Measurements from ENCODE around the gene SPAG6. TPM values are rescaled to one million over a fixed set of nuclear protein-coding genes. Genes with fewer than 3 reads are reported as not detected.

Gene SPAG6
- total RNA-seq, 2 experiments from 2014 or later = not detected

DNA sequence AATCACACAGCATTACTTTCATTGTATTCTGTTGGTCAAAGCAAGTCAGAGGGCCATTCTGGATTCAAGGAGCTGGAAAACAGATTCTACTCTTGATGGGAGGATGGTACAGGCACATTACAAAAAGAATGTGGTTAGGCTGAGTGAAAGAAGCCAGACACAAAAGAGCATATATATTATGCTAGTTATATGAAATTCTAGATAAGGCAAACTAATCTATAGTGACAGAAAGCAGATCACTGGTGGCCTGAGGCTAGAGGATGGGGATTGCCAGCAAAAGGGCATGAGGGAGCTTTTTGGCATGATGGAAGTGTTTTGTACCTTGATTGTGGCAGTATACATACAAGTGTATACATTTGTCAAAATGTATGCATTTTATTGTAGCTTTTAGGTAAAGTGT lies 96.8 kb downstream of the SPAG6 start:
- intact Hi-C loops (cut with DNase I, micrococcal nuclease) = no loop called here
- Mint-ChIP-seq H3K4me3 (no peak overlapping the region), H3K36me3 (ENCODE audit: low read depth) (peaks cover 9% of the 10 kb centered on the region), H3K27me3 (peaks cover 20% of the 10 kb centered on the region), H3K9me3 (no peaks in the 10 kb centered on the region), H3K4me1 (ENCODE audit: low read depth) (peaks cover 38% of the 10 kb centered on the region), H3K27ac (no peak overlapping the region)
- Histone ChIP-seq H3K9me3 (ENCODE audit: control insufficient read depth in 1 of 2, insufficient read depth in 1 of 2, low read length in 2 of 2) (no peaks in the 10 kb centered on the region), H3K36me3 (ENCODE audit: insufficient read depth, low read length) (no peaks in the 10 kb centered on the region), H3K4me3 (ENCODE audit: low read length) (no peak overlapping the region), H3K4me1 (ENCODE audit: insufficient read depth, low read length) (peaks cover 15% of the 10 kb centered on the region), H3K27me3 (ENCODE audit: control insufficient read depth in 1 of 2, insufficient read depth in 2 of 2, low read length in 2 of 2) (no peaks in the 10 kb centered on the region), H3K27ac (ENCODE audit: low read depth in 1 of 2, low read length in 2 of 2) (no peak overlapping the region)
- no peak for ATAC-seq (ENCODE audit: poor library complexity)
- ChIA-PET CTCF (no interaction called here), POLR2A (interaction anchor here (0.6 kb wide), 1 partner anchor 116 kb away, joined by 3 read pairs; no protein-coding TSS in a partner anchor)
- no peak for TF ChIP-seq CTCF (IDR thresholded peaks at IDR 0.05)
- DNase-seq = no peak

GRCh38 chr10:22442468-22442867 lies 97.2 kb downstream of the SPAG6 start:
- H3K27ac Mint-ChIP-seq = no peak overlapping the region
- no peaks in the 10 kb centered on the region for H3K27me3 ChIP-seq (ENCODE audit: control insufficient read depth in 1 of 2, insufficient read depth in 2 of 2, low read length in 2 of 2)
- H3K4me1 ChIP-seq (ENCODE audit: insufficient read depth, low read length) = peaks cover 15% of the 10 kb centered on the region
- H3K27me3 Mint-ChIP-seq = peaks cover 20% of the 10 kb centered on the region
- H3K4me3 Mint-ChIP-seq = no peak overlapping the region
- H3K4me1 Mint-ChIP-seq (ENCODE audit: low read depth) = peaks cover 36% of the 10 kb centered on the region
- CTCF ChIA-PET = no interaction called here
- peaks cover 5% of the 10 kb centered on the region for H3K36me3 Mint-ChIP-seq (ENCODE audit: low read depth)
- no peak overlapping the region for H3K27ac ChIP-seq (ENCODE audit: low read depth in 1 of 2, low read length in 2 of 2)
- no peaks in the 10 kb centered on the region for H3K9me3 ChIP-seq (ENCODE audit: control insufficient read depth in 1 of 2, insufficient read depth in 1 of 2, low read length in 2 of 2)
- DNase-seq = no peak
- POLR2A ChIA-PET = interaction anchor here (0.6 kb wide), 1 partner anchor 117 kb away, joined by 3 read pairs; no protein-coding TSS in a partner anchor
- intact Hi-C loops (cut with DNase I, micrococcal nuclease) = no loop called here
- H3K36me3 ChIP-seq (ENCODE audit: insufficient read depth, low read length) = no peaks in the 10 kb centered on the region
- no peak for ATAC-seq (ENCODE audit: poor library complexity)
- no peak overlapping the region for H3K4me3 ChIP-seq (ENCODE audit: low read length)
- no peaks in the 10 kb centered on the region for H3K9me3 Mint-ChIP-seq
- no peak for TF ChIP-seq CTCF (IDR thresholded peaks at IDR 0.05)

GRCh38 chr10:22443175-22443901 lies 98.0 kb downstream of the SPAG6 start:
- peaks cover 23% of the 10 kb centered on the region for H3K27me3 Mint-ChIP-seq
- no peak overlapping the region for H3K4me3 ChIP-seq (ENCODE audit: low read length)
- ChIA-PET CTCF (interaction anchor here (0.8 kb wide), 1 partner anchor 93 kb away, joined by 3 read pairs; no protein-coding TSS in a partner anchor), POLR2A (no interaction called here)
- H3K4me1 Mint-ChIP-seq (ENCODE audit: low read depth) = peaks cover 28% of the 10 kb centered on the region
- TF ChIP-seq CTCF (IDR thresholded peaks at IDR 0.05) = no peak
- ATAC-seq (ENCODE audit: poor library complexity) (no peak), DNase-seq (no peak)
- no peaks in the 10 kb centered on the region for H3K27me3 ChIP-seq (ENCODE audit: control insufficient read depth in 1 of 2, insufficient read depth in 2 of 2, low read length in 2 of 2)
- H3K9me3 Mint-ChIP-seq = no peaks in the 10 kb centered on the region
- H3K27ac Mint-ChIP-seq = no peak overlapping the region
- H3K9me3 ChIP-seq (ENCODE audit: control insufficient read depth in 1 of 2, insufficient read depth in 1 of 2, low read length in 2 of 2) = no peaks in the 10 kb centered on the region
- no peak overlapping the region for H3K27ac ChIP-seq (ENCODE audit: low read depth in 1 of 2, low read length in 2 of 2)
- intact Hi-C loops (cut with DNase I, micrococcal nuclease) = no loop called here
- H3K4me3 Mint-ChIP-seq = no peak overlapping the region
- peaks cover 8% of the 10 kb centered on the region for H3K4me1 ChIP-seq (ENCODE audit: insufficient read depth, low read length)
- no peaks in the 10 kb centered on the region for H3K36me3 ChIP-seq (ENCODE audit: insufficient read depth, low read length)
- H3K36me3 Mint-ChIP-seq (ENCODE audit: low read depth) = no peaks in the 10 kb centered on the region

Measured in CD4-positive, alpha-beta T cell (primary cell).